GM21447 (cell line): Measurements from ENCODE around the gene MET.
"Not testable (repeated sequence)": the region's sequence is repeated elsewhere in the genome, so short reads cannot be mapped to it uniquely, and the experiment has no call there.

ENCODE experiments used
- ATAC-seq: cut with Tn5 transposase; IDR thresholded peaks from one replicate; pipeline ENCODE4 v1.9.1; 2021; ENCODE audit not compliant: unreplicated experiment

MET gene

GRCh38 chr7:116697761-116698160 lies 25.8 kb downstream of the MET start:
- no peak for ATAC-seq

- ATAC-seq, result no peak
These were observed 26.4 kb downstream of the MET start for GRCh38 chr7:116698396-116698795.

- no peak for ATAC-seq
These were observed 27.1 kb downstream of the MET start for GRCh38 chr7:116698930-116699721.

- ATAC-seq, result no peak
These were observed 27.7 kb downstream of the MET start for GRCh38 chr7:116699722-116700120.

GRCh38 chr7:116702046-116702785 lies 30.2 kb downstream of the MET start:
- no peak for ATAC-seq

- no peak for ATAC-seq
These were observed 32.7 kb downstream of the MET start for GRCh38 chr7:116704650-116705228.

GRCh38 chr7:116705419-116705818 lies 33.4 kb downstream of the MET start:
- ATAC-seq, result no peak

GRCh38 chr7:116706668-116707126 lies 34.7 kb downstream of the MET start:
- ATAC-seq, result no peak

GRCh38 chr7:116707289-116707688 lies 35.3 kb downstream of the MET start:
- no peak for ATAC-seq

- ATAC-seq, result no peak
These were observed 36.3 kb downstream of the MET start for GRCh38 chr7:116708248-116708647.

GRCh38 chr7:116708861-116709260 lies 36.9 kb downstream of the MET start:
- no peak for ATAC-seq

- ATAC-seq, result no peak
These were observed 37.3 kb downstream of the MET start for GRCh38 chr7:116709336-116709735.

- ATAC-seq, result no peak
These were observed 38.9 kb downstream of the MET start for GRCh38 chr7:116710764-116711452.

- no peak for ATAC-seq
These were observed 39.8 kb downstream of the MET start for GRCh38 chr7:116711790-116712189.

GRCh38 chr7:116713500-116713899 lies 41.5 kb downstream of the MET start:
- ATAC-seq, result no peak

GRCh38 chr7:116713918-116714317 lies 41.9 kb downstream of the MET start:
- no peak for ATAC-seq

GRCh38 chr7:116715077-116715476 lies 43.1 kb downstream of the MET start:
- ATAC-seq, result no peak

- ATAC-seq, result no peak
These were observed 45.1 kb downstream of the MET start for GRCh38 chr7:116717137-116717536.

GRCh38 chr7:116723959-116724529 lies 52.0 kb downstream of the MET start:
- not testable (repeated sequence) for ATAC-seq

- no peak for ATAC-seq
These were observed 52.7 kb downstream of the MET start for GRCh38 chr7:116724560-116725231.
